ENCODE data around the gene HDGF.

Gene HDGF

GRCh38 chr1:156712626-156713025, 38.8 kb downstream of the HDGF start:
- DNase-seq: no peak

DNA sequence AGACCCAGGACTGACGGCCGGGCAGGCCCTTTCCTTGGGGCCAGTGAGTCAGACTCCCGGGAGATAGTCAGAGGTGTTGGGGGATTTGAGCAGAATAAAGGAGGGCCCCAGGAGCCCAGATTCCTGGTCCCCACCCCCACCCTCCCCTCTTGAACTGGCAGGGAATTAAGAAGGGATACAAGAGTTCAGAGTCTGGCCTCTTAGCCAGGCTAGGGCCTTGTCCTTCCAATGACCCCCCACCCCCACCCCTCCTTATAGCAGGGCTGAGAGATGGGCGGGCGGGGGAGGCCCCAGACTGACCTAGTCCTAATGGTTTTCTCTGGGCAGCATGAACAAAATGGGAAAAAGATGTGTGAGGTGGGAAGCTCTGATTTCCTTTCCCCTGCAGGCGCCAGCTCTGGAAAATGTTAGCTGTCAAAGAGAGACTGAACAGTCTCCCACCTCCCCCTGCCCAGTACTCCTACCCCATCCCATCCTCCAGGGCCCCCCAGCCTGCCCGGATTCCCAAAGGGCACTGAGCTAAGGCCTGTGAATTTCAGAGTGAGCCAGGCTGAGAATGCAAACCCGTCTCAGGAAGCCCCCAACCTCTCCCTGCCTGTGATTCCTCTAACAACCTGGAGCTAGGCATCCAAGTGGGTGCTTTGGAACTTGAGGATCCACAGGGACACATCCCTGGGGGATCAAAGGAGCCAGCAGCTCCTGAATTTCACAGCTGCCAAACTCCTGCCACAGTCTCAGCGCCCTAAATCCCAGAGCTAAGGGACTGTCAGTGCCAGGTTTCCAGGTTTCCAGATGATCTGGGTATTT, 40.3 kb downstream of the HDGF start:
- no peak for DNase-seq

GRCh38 chr1:156709757-156710489, 41.6 kb downstream of the HDGF start:
- no peak for DNase-seq

- no peak for DNase-seq
These were observed 42.4 kb downstream of the HDGF start for GRCh38 chr1:156709031-156709430.

DNA sequence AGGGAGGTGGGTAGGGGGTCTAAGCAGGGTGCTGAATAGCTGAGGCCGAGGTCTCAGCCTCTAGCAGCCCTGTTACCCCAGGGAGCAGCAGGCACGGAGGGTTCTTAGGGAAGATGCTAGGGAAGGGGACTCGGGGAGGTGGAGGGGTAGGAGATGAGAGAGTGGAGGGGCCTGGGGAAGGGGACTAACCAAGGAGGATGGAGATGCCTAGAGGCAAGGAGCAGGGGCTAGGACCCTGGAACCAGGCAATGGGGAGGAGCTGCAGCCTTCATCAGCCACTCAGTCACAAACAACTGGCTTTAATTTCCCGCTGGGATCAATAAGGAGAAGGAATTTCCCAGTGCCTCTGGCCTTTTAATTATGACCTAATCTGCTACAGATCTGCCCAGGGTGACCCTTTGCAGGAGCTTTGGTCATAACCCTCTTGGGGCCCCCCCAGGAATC, 43.2 kb downstream of the HDGF start:
- no peak for DNase-seq

DNA sequence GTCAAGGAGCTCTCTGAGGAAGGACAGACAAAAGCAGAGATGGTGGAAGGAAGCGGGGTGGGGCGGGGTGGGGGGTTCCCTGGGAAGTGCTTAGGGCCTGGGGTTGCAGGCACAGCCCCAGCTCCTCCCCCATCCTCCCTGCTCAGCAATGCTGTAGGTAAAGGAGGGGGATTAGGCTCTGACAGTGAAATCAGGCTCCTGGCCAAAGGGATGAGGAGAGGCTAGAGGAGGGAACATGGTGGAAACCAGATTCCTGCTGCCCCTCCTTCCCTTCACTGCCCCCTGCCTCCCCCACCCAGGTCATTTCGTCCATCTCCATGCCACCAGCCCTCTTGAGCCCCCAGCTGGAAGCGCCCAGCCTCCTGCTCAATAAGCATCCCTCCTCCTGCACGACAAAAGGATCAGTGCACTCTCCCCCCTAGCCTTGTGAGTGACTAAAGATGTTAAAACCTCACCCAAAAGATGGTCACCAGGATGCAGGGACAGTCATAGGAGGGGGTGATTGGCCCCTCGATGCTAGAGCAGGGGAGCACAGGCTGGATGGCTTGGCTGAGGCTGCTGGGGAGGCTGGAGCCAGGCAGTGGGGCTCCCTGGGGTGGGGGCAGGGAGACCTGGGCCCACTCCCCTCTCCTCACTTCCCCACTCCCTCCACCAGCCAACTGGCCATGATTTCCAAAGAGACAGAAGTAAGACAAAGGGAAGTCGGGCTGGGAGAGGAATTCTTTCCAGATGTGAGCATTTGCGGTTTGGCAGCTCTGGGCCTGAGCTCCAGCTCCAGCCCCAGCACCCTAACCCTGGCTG, 43.9 kb downstream of the HDGF start:
- no peak for DNase-seq

DNA sequence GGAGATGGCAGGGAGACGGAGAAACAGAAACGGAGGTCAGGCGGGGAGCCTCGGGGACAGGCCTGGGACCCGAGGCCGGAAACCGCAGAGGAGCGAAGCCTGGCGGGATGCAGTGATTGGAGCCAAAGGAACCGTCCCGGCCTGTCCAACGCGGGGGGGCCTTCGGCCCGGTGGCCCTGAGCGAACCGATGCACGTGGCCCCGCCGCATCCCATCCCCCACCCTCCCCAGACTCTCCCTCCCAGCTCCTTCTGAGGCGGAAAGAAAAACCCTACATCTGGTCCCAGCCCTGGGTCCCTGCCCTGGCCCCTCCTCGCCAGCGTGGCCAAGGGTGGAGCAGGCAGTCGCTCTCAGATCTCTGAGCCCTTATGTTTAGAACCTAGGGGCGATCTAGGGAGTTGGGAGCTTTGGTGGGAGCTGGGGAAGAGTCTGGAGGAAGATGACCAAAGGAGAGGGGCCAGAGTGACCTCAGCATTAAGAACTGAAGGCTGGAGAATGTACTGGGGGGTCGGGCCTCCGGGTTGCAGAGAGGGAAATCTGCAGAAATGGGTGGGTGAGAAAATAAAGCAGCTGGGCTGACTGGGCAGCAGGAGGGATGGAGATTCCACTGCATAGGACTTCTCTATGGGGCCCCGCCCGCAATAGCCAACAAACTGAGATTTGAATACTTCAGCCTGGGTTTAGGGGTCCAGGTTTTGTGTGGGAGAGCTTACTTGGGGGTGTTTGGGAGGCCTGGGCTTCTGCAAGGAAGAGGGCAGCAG, 44.6 kb downstream of the HDGF start:
- DNase-seq: no peak

- no peak for DNase-seq
These were observed 45.4 kb downstream of the HDGF start for GRCh38 chr1:156705918-156706656.

DNA sequence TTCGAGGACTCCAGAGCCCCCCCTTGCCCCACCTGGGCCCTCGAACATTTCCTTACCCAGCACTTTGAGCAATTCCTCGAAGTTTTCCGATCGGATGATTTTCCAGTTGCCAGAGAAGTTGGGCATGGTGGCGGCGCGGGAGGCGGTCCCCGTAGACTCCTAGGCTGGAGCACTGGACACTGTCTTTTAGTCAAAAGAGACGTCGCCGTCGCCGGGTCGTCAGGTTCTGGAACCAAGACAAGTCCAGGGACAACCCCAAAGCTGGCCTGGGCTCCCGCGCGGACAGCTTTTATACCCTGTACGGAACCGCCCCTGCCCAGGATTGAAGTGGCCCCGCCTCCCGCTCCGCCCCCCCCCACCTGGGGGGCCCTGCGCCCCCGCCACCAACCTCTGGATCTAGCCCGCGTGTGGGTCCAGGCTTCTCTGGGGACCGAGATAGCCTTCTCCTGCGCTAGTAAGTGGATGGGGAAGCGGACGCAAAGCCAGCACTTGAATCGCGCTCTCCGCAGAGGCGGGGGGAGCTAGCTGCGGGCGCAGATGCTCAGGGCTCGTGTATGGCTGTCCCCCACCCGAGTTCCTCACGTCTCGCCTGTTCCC, 46.1 kb downstream of the HDGF start, which contains the start of gene CRABP2:
CRABP2 (minus strand) TSS at position 263 of the 597 bp plus-strand sequence; CDS start at position 126, 137 bp downstream.
- DNase-seq: no peak

DNA sequence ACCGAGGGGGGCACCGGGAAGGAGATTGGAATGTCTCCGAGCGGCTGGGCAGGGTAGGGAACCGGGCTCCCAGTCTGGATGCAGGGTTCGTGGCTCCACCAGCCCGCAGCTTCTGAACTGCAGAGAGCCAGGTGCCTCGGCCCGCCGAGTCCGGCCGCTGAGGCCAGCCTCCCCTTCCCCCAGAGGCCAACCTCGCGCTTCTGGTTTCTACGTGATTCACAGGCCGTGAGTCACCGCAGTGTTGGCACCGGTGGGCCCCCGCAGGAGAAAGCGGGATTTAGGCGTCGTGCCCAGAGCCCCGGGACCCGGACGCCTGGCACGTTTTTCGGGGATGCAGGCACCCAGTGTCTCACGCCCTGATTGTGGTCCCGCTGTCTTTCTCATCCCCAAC, 46.5 kb downstream of the HDGF start:
- DNase-seq: no peak

DNA sequence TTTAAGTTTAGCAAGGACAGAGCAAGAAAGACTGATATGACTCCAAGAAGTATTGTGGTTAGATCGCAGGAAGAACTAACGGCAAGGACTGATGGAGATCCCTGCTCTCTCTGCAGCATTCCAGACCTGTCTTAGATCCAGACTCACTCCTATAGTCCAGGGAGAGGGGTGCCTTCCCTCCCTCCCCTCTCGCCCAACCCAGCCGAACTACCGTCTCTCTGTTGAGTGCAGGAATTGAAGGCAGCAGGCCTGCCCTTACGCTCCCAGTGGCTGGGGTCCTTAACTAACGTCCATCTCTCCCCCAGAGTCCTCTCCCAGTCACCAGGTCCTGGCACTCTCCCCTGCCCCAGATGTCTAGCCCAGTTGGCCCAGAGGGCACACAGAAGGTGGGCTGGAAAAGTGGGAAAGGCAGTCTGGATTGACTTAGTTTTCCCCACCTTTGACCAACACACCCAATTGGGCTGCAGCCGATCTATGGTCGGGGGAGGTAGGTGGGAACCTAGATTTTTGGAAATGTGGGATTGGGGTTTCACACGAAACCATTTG, 47.2 kb downstream of the HDGF start:
- no peak for DNase-seq

GRCh38 chr1:156703741-156704140, 47.7 kb downstream of the HDGF start:
- no peak for DNase-seq

DNA sequence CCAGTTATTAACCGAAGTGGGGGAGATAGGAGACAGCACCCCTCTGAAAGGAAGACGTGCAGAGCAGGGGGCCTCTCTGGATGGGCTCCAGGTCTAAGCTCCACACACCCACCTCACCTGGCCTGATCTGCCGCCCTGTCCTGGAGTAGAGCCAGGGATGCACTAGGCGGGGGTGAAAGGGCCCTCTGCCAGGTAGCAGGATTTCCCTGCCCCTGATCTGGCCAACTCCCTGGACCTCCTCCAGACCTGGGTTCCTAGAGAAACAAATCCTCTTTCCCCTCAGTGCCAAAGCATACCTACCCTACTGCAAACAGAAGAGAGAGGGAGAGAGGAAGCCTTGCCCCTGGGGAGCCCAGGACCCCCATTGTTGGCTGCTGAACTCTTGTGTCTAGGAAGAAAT, 48.1 kb downstream of the HDGF start:
- no peak for DNase-seq

DNA sequence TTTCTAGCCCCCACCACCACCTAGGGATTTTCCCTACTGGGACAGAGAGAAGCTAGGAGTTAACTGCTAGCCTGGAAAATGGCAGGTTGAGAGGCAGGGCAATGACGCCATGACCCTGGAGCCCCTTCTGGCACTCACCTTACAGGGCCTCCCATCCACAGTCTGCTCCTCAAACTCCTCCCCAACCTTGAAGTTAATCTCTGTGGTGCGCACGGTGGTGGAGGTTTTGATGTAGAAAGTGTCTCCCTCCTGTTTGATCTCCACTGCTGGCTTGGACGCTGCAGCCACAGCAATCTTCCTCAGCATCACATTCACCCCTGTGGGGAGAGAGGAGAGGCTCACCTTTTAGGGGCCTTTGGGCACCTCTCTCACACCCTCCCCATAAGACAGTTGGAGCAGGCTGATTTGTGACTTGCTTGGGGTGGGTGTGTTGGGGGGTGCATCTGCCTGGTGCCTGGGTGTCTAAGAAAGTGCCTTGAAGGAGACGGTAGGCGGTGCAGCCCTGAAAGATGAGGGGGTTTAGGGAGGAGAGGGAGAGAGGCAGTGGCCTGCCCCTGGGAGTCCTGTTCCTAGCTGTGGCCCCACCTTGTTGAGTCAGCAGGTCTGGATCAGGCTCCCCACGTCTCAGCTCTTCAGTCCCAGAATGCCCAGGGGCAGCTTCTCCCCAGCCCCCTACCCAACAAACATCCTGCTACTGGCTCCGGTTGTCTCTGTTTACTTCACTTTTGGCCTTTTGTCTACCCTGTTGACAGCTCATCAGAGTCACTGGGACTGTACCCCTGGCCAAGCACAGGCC, 50.5 kb downstream of the HDGF start:
- no peak for DNase-seq

DNA sequence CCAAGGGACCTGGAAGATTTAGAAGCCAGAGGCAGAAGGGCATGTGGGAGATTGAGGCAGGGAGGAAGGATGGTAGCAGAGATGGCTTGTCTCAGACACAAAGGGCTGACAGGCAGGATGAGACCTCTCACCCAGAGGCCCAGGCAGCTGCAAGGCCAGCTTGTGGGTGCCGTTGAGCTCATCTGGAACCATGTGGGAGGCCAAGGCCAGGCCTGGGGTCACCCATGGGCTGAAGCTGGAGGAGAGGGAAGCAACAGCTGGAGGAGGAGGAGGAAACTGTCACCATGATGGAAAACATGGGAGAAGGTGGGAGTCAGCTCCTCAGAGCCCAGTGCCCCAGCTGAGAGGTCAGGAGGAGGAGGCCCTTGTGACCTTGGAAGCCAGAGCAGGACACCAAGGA, 52.5 kb downstream of the HDGF start:
- no peak for DNase-seq

DNA sequence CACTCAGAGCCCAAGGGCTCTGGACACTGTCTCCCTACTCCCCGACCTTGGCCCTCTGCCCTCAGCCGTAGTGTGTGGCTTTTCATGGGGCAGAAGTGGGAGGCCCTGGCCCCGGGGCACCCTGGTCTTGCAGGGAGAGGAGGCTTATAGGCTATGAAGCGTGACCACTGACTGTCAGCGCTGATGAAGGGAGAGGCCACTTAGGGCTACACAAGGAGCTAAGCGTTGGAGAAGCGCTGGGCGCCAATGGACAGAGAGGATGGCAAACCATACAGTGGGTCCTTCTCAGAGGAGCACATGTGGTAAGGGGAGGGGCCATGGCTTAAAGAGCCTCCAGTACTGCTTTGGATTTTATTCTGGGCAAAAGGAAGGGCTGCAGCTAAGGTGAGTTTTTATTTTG, 54.0 kb downstream of the HDGF start:
- DNase-seq: no peak

DNA sequence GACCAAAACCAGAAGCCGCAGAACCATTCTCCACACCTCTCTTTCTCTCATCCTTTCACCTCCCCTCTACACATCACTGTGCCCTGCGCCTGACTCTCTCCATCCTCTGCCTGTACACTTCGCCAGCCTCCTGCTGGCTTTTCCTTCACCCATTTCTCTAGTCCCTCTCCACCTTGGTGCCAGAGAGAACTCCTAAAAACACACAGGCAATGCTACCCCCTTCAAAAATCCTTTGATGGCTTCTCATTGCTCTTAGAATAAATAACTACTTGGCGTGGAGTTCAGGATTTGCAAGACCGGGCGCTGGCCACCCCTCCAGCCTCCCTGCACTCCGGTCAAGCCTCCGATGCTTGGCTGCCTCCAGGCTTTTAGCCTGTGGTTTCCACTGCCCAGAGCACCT, 54.7 kb downstream of the HDGF start:
- DNase-seq: no peak

GRCh38 chr1:156694690-156694962, 56.8 kb downstream of the HDGF start:
- DNase-seq: no peak

- DNase-seq: no peak
These were observed 57.4 kb downstream of the HDGF start for GRCh38 chr1:156693848-156694689.

Measured in GDM1 (cell line).